Measurements from ENCODE around the gene AGRN. TPM values are rescaled to one million over a fixed set of nuclear protein-coding genes. Genes with fewer than 3 reads are reported as not detected.
A peak's percentile ranks its signal among the peaks of the same experiment; 100 is the strongest.
"Not testable (repeated sequence)": the region's sequence is repeated elsewhere in the genome, so short reads cannot be mapped to it uniquely, and the experiment has no call there.

The AGRN gene
- total RNA-seq, 1 donor from 2014 or later = 12.8 TPM

DNA sequence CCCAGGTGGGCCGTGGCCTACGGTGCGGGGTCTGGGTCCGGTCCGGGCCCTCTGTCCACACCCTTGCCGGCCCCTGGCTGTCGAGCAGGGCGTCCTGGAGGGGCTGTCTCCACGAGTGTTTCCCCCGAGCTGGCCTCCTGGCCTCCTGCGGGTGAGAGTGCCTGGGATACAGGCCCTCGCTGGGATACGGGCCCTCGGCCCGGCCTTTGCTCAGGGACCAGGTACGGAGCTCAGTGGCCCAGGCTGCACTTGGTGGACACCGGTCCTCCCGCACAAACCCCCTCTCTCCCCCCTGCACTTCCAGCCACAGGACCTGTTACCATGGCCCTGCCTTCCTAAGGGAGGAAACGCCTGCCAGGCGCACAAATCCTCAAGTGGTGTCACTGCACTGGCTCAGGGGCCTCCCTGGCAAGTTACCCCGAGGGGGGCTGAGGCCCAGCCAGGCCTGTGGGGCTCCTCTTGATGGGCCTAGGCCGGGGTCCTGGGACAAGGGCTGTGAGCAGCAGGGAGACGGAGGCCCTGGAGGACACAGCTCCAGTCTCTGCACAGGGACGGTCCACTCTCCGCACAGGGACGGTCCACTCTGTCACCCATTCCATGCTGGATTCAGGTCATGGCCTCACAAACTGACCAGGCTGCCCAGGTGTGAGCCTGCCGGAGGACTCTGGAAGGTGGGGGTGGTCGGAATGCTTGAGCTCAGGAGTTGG is 72.4 kb downstream of the AGRN start:
- intact Hi-C loops (cut with DNase I) = no loop called here
- ATAC-seq (ENCODE audit: poor library complexity) = no peak
- DNase-seq = peak; percentile 31

GRCh38 chr1:1092894-1093609 is 73.1 kb downstream of the AGRN start:
- intact Hi-C loops (cut with DNase I) = no loop called here
- DNase-seq (no peak), ATAC-seq (ENCODE audit: poor library complexity) (no peak)

DNA sequence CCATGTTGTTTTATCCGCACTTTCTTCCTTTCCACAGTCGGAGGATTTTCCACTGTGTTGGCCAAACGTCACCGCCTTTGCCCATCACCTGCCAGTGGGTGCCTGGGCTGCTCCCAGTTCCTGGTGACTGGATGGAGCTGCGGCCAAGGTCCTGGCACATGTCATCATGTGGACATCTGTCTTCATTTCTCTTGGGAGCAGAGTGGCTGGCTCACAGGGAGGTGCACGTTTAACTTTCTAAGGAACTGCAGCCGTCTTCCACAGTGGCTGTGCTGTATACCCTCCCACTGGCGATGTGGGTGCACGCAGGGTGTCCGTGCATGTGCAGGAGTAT is 73.7 kb downstream of the AGRN start:
- no peak for DNase-seq

DNA sequence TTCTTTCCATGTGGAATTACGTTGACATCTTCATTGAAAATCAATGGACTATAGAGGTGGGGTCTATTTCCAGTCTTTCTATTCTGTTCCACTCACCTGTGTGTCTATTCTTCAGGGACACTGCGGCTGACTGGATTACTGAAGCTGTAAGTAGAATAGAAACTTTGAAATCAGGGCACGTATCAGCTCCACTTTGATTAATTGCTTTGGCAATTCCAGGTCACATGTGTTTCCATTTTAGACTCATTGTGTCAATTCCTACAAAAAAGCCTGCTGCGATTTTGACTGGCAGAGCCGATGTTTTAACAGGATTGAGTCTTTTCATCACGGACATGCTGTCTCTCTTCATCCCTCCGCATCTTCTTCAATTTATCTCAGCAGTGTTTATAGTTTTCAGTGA is 75.1 kb downstream of the AGRN start:
- DNase-seq = no peak
- ATAC-seq (ENCODE audit: poor library complexity) = no peak
- intact Hi-C loops (cut with DNase I) = no loop called here

More for the DNA sequence above, 73.7 kb downstream of the AGRN start:
- intact Hi-C loops (cut with DNase I) = no loop called here
- no peak for ATAC-seq (ENCODE audit: poor library complexity)

GRCh38 chr1:1096136-1096535 is 76.2 kb downstream of the AGRN start:
- DNase-seq; ATAC-seq (ENCODE audit: poor library complexity); intact Hi-C loops (cut with DNase I): not testable (repeated sequence)

GRCh38 chr1:1098681-1099421 is 78.9 kb downstream of the AGRN start:
- intact Hi-C loops (cut with DNase I) = no loop called here
- ATAC-seq (ENCODE audit: poor library complexity) (no peak), DNase-seq (peak; percentile 12)

- DNase-seq (no peak), ATAC-seq (ENCODE audit: poor library complexity) (no peak)
- intact Hi-C loops (cut with DNase I) = no loop called here
These were observed 79.7 kb downstream of the AGRN start for GRCh38 chr1:1099506-1100183.

GRCh38 chr1:1100296-1100695 is 80.4 kb downstream of the AGRN start:
- DNase-seq (no peak), ATAC-seq (ENCODE audit: poor library complexity) (no peak)
- intact Hi-C loops (cut with DNase I) = no loop called here

GRCh38 chr1:1101503-1101902 is 81.6 kb downstream of the AGRN start:
- ATAC-seq (ENCODE audit: poor library complexity) (no peak), DNase-seq (no peak)
- intact Hi-C loops (cut with DNase I) = no loop called here

DNA sequence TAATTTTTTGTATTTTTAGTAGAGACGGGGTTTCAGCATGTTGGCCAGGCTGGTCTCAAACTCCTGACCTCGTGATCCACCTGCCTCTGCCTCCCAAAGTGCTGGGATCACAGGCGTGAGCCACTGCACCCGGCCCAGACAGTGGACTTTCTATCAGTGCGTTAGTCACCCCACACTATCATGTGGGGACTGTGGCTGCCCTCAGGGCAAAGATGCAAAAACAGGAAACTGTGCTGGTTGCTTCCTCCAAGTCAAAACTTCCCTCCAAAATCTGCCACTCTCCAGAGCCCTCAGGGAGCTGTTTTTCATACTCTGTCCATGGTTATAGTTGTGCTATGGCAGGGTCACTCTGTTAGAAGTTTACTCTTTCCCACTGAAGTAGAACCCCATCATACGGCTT is 84.2 kb downstream of the AGRN start:
- intact Hi-C loops (cut with DNase I); ATAC-seq (ENCODE audit: poor library complexity): not testable (repeated sequence)
- peak; percentile 17 for DNase-seq

Other genes with a start within 250 kb of the AGRN start
- 1.5 TPM for gene SAMD11, start 96.2 kb upstream of the AGRN start, total RNA-seq
- 42.8 TPM for gene NOC2L, start 60.9 kb upstream of the AGRN start, total RNA-seq
- gene KLHL17, start 59.5 kb upstream of the AGRN start, total RNA-seq = 5.6 TPM
- gene PLEKHN1, start 53.6 kb upstream of the AGRN start, total RNA-seq = not detected
- 170 TPM for gene PERM1, start 38.0 kb upstream of the AGRN start, total RNA-seq
- gene HES4, start 20.0 kb upstream of the AGRN start, total RNA-seq = 27.4 TPM
- gene ISG15, start 6.6 kb upstream of the AGRN start, total RNA-seq = 13.3 TPM
- not detected for gene RNF223, start 54.2 kb downstream of the AGRN start, total RNA-seq
- gene C1orf159, start 96.0 kb downstream of the AGRN start, total RNA-seq = 2.4 TPM
- gene TTLL10, start 153.8 kb downstream of the AGRN start, total RNA-seq = 0.22 TPM
- 0.32 TPM for gene TNFRSF18, start 186.5 kb downstream of the AGRN start, total RNA-seq
- gene TNFRSF4, start 194.0 kb downstream of the AGRN start, total RNA-seq = 2.1 TPM
- 110 TPM for gene SDF4, start 211.9 kb downstream of the AGRN start, total RNA-seq
- 8.6 TPM for gene B3GALT6, start 212.1 kb downstream of the AGRN start, total RNA-seq
- gene C1QTNF12, start 226.6 kb downstream of the AGRN start, total RNA-seq = 0.51 TPM

Measured in Right ventricle myocardium superior (tissue), 1 donor.